Stimulated activated CD4-positive, alpha-beta T cell treated with anti-CD3 and anti-CD28 coated beads, TNF-alpha, amount 100 ng/mL, for 1 hour (primary cell): Measurements from ENCODE around the gene IRS1.

Experiments
- DNase-seq, 3 donors: peaks; one replicate each; pipeline ENCODE4 v3.0.0-alpha.2; 2020; ENCODE audit warnings: low read depth in 3 of 3, low spot score in 1 of 3

The IRS1 gene

GRCh38 chr2:226759768-226760167 is 39.9 kb downstream of the IRS1 start:
- DNase-seq, result no peak

GRCh38 chr2:226758921-226759640 is 40.5 kb downstream of the IRS1 start:
- no peak for DNase-seq

DNA sequence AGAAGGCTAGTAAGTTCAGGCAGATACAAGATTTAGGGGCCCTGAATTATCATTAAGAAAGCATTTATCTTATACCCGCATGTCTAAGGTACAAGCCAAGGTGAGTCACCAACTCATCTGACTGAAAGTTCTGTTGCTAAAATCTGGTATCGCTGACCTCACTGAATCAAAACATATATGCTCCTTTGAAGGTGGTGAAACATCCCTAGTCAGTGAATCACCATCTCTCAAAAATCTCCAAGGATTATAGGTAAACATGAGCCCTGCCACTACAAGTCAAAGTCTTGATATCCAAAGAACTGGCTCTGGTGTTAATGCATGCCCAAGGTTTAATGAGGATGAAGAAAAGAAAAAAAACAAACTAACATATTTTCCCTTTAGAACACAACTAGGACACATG is 43.5 kb downstream of the IRS1 start:
- no peak for DNase-seq

GRCh38 chr2:226755631-226756030 is 44.0 kb downstream of the IRS1 start:
- DNase-seq, result no peak

DNA sequence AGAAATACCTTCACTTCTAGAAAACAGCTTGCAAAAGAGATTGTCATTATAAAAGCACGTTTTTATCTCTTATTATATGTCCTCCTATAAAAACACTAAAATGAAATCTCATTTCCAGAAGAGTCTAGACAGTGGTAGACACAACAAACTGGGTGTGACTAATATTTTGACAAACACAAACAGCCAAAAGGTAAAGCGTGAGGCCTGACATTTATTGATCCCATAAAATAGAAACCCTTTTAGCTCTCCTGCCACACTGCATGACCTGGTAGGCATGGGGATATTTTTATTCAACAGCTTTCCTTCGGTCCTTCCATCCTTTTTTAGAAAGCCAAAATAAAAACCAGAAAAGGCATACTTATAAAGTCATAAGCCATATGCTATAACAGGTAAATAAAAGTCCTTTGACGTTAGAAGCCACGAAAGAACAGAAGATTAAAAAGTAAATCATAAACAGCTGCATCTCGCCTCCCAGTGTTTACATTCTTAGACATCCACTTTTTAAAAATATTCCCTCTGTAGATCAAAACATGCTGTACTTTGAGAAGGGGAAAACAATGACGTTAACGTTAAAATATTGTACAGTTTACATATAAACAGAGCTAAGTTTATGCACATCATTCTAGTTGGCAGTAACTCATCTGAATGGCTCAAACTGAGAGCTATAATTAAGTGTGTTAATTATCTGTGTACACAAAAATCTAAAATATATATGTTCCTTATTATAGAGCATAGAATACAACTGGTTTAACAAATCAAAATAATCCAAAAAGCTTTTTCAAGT is 44.6 kb downstream of the IRS1 start:
- no peak for DNase-seq

GRCh38 chr2:226752887-226753286 is 46.7 kb downstream of the IRS1 start:
- no peak for DNase-seq

DNA sequence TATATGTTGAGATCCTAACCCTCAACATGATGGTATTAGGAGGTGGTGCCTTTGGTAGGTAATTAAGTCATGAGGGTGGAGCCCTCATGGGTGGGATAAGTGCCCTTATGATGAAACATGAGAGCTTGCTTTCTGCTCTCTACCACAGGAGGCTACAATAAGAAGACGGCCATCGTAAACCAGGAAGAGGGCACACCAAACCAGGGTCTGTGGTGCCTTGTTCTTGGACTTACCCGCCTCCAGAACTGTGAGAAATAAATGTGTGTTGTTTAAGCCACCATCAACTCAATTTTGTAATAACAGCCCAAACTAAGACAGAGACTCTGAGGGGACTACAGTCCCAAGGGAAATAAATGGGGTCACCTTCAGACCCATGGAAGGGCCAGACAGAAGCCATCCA is 52.3 kb downstream of the IRS1 start:
- no peak for DNase-seq

- no peak for DNase-seq
Observed at GRCh38 chr2:226746196-226746800, 53.3 kb downstream of the IRS1 start.

- DNase-seq, result no peak
Observed at GRCh38 chr2:226743915-226744314, 55.7 kb downstream of the IRS1 start.

GRCh38 chr2:226742347-226742746 is 57.3 kb downstream of the IRS1 start:
- DNase-seq, result no peak

- DNase-seq, result no peak
Observed at GRCh38 chr2:226740039-226740648, 59.5 kb downstream of the IRS1 start.

DNA sequence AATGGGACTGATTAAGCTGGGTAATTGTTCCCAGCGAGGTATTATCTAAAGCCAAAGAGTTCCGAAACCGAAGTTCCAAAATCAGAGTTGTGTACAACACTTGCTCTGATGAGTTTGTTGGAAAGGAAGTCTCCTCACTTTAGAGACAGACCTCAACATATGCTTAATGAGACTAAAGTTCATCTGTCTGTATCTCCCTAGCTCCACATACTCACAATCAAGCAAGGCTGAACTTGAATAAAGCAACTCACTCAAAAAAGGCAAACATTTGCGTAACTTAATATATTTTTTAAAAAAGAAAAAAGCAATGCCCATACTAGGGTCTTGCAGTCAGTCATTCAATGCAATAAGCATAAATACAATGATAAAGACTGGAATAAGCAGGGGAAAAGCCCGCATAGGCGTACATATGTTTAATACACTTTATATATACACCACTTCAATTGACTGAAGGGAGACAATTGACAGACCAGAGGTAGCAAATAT is 60.0 kb downstream of the IRS1 start:
- no peak for DNase-seq

- DNase-seq, result no peak
Observed at GRCh38 chr2:226738821-226739544, 60.6 kb downstream of the IRS1 start.

DNA sequence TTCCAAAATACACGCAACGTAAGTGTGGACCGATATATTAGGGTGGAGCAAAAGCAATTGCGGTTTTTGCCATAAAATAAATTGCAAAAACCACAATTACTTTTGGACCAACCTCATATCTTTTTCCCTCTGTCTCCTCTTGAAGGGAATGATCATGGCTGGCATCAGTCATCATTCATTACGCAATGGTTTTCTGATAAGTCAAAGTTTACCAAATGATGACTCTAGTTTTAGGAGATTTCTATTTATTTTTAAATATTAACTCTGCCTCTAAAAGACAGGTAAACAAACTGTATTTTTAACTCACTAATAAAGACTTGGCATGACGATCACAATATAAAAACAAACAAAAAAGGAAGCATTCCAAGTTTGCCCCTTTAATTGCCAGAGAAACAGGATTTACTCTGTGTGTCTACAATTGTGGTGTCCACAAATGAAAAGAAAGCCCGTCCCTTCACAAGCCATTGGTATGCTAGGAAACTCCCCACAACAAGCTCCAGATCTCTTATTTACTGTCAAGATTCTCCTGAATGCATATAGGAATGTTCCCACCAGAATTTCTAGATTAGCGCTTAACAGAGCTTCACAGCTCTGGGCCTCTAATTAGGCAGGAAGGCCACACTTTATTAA is 61.3 kb downstream of the IRS1 start:
- no peak for DNase-seq

DNA sequence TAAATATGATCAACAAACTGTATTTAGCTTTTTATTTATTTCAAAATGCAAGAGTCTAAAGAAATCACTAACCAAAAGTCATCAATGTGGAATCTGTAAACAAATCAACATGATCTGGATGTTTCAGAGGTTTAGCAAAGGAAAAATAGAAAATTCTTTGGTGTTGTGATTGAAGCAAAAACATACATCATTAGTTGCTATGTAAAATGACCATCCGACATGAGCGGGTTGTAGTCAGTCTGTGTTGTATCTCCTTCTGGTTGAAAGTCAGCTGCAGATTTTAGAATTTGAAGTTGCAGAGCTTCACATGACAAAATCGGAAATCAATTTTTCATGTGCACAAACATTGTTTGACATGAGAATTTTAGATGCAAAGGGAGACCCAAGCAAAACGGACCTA is 63.2 kb downstream of the IRS1 start:
- no peak for DNase-seq

- DNase-seq, result no peak
Observed at GRCh38 chr2:226733927-226734564, 65.6 kb downstream of the IRS1 start.

GRCh38 chr2:226733189-226733858 is 66.3 kb downstream of the IRS1 start:
- DNase-seq, result no peak

DNA sequence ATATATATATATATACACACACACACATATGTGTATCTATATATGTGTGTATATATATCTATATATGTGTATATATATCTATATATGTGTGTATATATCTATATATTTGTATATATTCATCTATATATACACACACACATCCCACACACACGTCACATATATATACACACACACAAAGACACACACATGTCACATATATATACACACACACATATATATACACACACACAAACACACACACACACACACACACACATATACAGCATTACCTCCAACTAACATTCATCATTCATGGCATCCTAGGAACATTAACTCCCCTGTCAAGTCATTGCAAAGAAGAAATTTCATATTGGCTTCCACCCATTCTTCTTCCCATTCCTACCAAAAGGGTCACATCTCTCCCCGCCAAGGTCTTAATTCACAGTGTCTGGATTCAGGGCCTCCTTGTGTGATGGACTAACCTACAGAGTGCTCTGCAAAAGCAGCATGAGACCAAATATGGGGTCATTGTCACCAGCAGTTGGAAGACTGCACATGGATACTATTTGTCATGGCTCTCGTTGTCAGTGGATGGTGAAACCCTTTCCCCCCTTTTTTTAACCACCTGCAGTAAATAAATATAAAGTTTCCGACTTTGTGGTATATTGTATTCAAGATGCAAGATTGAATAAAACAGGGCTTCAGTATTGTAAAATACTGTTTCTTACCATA is 67.0 kb downstream of the IRS1 start:
- no peak for DNase-seq

DNA sequence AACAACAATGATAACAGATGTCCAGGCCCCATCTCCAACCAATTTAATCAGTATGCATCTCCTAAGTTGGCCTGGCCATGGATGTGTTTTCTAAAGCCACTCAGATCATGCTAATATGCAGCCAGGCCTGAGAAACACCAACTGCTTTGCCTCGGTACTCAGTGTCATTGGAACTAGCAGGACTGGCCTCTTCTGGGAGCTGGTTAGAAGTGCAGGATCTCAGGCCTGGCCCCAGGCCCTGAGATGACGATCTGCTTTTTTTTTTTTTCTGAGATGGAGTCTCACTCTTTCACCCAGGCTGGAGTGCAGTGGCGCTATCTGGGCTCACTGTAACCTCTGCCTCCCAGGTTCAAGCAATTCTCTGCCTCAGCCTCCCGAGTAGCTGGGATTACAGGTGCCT is 69.1 kb downstream of the IRS1 start:
- no peak for DNase-seq
